ENCODE data around the gene CAPN2.

- TF ChIP-seq CTCF (IDR thresholded peaks at IDR 0.05; ENCODE audit: insufficient read depth, low read depth, low read length): no peak
- TF ChIP-seq EZH2 (IDR thresholded peaks at IDR 0.05; ENCODE audit: insufficient read depth, low read length): no peak
Measured at GRCh38 chr1:223803211-223803610, 90.9 kb downstream of the CAPN2 start.

Data from astrocyte (in vitro differentiated cells and primary cell).